GM10266 (cell line): Measurements from ENCODE around the gene AMACR.

ENCODE experiments used
- DNase-seq: peaks from one replicate; pipeline ENCODE4 v3.0.0; 2012; ENCODE audit errors: extremely low spot score
- TF ChIP-seq, protein P1 (sequence below): IDR thresholded peaks from 2 replicates; pipeline ENCODE4 v1.5.1; 2012; ENCODE audit warnings: mild to moderate bottlenecking, low read depth; ENCODE audit not compliant: control insufficient read depth, insufficient read depth; ENCODE audit errors: missing control alignments

The AMACR gene

DNA sequence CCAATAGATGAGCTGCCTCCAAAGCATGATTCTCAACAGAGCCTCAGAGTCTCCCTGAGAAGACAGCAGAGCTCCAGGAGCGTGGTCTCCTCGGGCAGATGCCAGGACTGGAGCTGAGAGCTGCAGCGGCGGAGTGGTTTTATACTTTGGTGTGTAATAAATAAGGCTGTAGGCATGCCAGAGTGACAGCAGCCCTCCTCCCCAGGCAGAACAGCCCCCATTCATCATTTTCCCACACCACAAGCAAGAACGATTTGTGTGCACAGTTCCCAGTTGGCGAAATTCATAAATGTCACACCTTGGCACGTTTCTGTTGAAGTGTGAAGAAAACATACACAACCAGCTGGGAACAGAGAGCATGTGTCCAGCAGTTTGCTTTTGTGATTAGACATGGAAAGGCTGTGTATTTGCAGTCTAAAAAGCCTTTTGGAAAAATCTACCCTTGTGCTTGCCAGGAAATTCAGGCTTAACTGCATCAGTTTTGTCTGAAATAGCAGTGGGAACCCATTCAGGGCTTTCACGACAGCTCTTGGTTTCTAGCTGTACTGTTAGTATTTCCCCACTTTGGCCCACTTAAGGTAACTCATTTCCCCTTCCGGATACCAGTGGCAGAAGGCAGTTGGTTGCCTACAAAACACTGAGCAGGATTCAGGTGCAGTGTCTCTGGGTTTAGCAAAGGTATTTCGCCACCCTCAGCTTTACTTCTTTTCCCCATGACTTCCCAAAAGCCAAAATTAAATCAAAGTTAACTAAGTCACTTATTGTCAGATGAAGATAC lies 35.4 kb upstream of the AMACR start, which contains the start of gene C1QTNF3:
C1QTNF3 (minus strand) TSS at position 115 of the 778 bp plus-strand sequence; CDS start at position 27, 88 bp downstream.
- TF ChIP-seq, protein P1, sequence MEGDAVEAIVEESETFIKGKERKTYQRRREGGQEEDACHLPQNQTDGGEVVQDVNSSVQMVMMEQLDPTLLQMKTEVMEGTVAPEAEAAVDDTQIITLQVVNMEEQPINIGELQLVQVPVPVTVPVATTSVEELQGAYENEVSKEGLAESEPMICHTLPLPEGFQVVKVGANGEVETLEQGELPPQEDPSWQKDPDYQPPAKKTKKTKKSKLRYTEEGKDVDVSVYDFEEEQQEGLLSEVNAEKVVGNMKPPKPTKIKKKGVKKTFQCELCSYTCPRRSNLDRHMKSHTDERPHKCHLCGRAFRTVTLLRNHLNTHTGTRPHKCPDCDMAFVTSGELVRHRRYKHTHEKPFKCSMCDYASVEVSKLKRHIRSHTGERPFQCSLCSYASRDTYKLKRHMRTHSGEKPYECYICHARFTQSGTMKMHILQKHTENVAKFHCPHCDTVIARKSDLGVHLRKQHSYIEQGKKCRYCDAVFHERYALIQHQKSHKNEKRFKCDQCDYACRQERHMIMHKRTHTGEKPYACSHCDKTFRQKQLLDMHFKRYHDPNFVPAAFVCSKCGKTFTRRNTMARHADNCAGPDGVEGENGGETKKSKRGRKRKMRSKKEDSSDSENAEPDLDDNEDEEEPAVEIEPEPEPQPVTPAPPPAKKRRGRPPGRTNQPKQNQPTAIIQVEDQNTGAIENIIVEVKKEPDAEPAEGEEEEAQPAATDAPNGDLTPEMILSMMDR, result no peak
- no peak for DNase-seq

DNA sequence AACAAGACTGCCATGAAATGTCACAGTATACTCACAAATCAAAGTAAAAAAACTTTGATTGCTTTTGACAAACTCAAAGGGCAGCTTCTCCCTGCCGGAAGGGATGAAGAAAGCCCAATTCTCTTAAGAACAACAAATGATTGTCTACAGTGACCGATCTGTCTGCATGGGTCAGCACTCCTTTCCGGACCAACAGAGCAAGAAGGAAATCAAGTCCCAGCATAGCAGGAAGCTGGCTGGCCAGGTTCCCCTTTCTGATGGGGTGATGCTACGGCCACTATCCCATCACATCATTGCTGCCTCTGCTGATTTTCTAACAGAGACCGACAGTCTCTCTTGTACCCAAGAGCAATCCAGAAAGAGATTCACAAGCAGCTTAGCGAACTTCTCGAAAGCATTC lies 34.5 kb upstream of the AMACR start:
- no peak for DNase-seq
- TF ChIP-seq, protein P1, result no peak

DNA sequence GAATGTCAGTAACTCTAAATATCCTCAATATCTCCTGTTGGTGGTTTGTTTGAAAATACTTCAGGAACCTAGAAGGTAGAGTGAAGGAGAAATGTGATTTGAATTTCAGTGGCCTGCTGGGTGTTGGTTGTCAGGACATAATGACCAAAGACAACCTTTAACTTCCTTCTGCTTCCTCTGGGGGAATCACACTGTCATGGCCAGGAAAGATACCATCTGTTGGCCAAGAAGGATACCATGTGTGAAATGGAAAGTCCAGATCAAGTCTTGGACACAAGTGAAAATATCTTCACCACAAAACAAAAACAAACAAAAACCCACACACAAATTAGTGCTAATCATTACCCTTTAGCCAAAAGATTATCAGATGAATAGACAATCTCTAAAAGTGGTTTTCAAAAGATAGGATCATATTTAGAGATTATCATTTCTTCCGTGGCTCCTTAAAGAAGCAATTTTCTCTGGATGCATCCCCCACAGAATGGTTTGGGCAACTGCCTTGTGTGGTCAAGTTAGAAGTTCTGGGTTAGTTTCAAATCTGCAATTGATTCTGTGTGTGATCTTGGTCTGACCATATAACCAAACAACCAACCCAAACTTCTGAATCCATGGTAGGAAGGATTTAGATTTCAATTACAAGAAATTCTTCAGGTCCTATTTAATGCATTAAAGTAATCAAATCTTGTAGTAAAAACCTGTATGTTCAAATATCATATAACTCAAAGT lies 33.6 kb upstream of the AMACR start:
- DNase-seq, result no peak
- TF ChIP-seq, protein P1, result no peak

DNA sequence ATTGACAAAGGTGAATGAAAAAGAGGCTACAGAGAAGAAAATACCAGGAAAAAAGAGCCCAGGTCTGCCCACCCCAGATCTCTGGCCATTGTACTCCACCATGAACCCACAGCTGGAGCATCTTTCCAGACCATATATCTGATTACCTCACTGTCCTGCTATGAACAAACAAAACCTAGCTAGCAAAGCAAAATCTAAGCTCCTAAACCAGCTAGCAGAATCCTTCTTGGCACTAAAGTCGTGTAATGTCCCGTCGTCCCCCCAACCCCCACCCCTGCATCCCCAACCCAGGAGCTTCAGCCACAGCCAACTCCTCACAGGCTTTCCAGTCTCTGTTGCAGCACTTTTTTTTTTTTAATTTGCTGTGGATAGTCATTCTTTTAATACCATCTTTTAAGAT lies 32.6 kb upstream of the AMACR start:
- TF ChIP-seq, protein P1, result no peak
- DNase-seq, result no peak

DNA sequence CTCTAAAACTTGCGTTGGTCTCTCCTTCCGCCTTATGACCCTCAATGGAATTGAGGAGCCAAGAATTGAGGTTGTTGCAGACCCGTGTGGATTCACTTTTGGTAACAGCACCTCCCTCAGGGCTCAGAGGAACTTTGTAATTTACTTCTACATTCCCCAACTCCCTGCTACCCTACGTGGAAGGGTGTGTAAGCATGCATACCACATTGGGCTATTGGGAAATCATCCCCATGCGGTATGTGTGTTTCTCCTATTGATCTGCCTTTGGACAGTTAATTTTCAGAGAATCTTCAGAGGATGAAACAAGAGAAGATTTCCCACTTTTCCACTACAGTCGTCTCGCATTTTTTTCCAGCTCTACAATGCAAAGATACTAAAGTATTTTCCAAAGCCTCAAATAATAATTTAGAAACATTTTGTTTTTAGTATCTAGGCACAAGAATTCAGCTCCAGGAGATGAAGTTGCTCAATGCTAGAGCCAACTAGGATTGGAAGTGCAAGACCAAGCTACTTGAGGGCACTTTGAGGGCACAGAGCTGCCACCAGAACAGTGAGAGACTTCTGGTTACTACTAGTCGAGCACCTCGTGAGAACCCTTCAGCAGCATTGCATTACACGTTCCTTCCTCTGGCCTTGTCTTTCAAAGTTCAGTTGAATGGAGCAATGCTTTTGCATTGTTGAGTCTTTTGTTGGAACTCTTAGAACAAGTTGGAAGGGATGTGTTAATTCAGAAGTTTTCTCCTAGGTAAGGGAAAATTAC lies 31.7 kb upstream of the AMACR start:
- TF ChIP-seq, protein P1, result no peak
- no peak for DNase-seq

DNA sequence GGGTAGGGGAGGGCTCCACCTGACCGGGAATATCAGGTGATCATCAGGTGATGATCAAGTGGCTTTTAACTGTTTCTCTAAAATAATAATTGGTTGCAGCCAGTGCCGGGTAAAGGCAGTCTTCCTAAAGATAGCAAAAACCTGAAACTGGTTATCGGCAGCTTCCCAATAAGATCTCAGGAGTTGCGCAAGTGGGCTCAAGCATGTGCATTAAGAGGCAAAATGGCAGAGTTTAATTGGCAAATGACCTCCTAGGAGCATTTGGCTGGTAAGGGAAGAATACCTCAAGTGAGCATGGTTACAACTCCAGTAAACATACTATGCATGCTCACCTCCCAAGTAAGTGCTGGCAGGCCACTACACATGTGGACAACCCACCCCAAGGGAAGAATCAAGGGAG lies 31.0 kb upstream of the AMACR start:
- DNase-seq, result no peak
- TF ChIP-seq, protein P1, result no peak
